ENCODE results near the gene TNP2.

Gene TNP2

GRCh38 chr16:11268921-11269375 lies at the start of gene TNP2:
Gene TNP2, minus strand, starts transcription at chr16:11269325. Its CDS starts 63 bp downstream, at chr16:11269262.
- no peak for DNase-seq (ENCODE audit: low read depth, low spot score)

GRCh38 chr16:11318817-11319216 lies 49.7 kb upstream of the TNP2 start:
- no peak for DNase-seq (ENCODE audit: low read depth, low spot score)

- DNase-seq (ENCODE audit: low read depth, low spot score) = peak; percentile 80
These were observed 47.3 kb upstream of the TNP2 start for GRCh38 chr16:11316331-11317015.

GRCh38 chr16:11315510-11315909 lies 46.4 kb upstream of the TNP2 start:
- DNase-seq (ENCODE audit: low read depth, low spot score) = peak; percentile 97

GRCh38 chr16:11314309-11314894 lies 45.3 kb upstream of the TNP2 start:
- no peak for DNase-seq (ENCODE audit: low read depth, low spot score)

GRCh38 chr16:11313493-11314308 lies 44.6 kb upstream of the TNP2 start:
- no peak for DNase-seq (ENCODE audit: low read depth, low spot score)

- peak; percentile 73 for DNase-seq (ENCODE audit: low read depth, low spot score)
These were observed 43.8 kb upstream of the TNP2 start for GRCh38 chr16:11312718-11313492.

GRCh38 chr16:11310997-11311561 lies 42.0 kb upstream of the TNP2 start:
- no peak for DNase-seq (ENCODE audit: low read depth, low spot score)

- DNase-seq (ENCODE audit: low read depth, low spot score) = no peak
These were observed 41.5 kb upstream of the TNP2 start for GRCh38 chr16:11310634-11310977.

GRCh38 chr16:11309895-11310633 lies 40.9 kb upstream of the TNP2 start:
- DNase-seq (ENCODE audit: low read depth, low spot score) = no peak

GRCh38 chr16:11308493-11309283 lies 39.6 kb upstream of the TNP2 start:
- no peak for DNase-seq (ENCODE audit: low read depth, low spot score)

- DNase-seq (ENCODE audit: low read depth, low spot score) = no peak
These were observed 38.7 kb upstream of the TNP2 start for GRCh38 chr16:11307639-11308492.

- DNase-seq (ENCODE audit: low read depth, low spot score) = no peak
These were observed 38.0 kb upstream of the TNP2 start for GRCh38 chr16:11306997-11307638.

GRCh38 chr16:11306381-11306780 lies 37.3 kb upstream of the TNP2 start:
- peak; percentile 84 for DNase-seq (ENCODE audit: low read depth, low spot score)

- DNase-seq (ENCODE audit: low read depth, low spot score) = no peak
These were observed 34.4 kb upstream of the TNP2 start for GRCh38 chr16:11303405-11304138.

- DNase-seq (ENCODE audit: low read depth, low spot score) = no peak
These were observed 33.9 kb upstream of the TNP2 start for GRCh38 chr16:11302977-11303376.

GRCh38 chr16:11301645-11302501 lies 32.7 kb upstream of the TNP2 start:
- DNase-seq (ENCODE audit: low read depth, low spot score) = no peak
